Measurements from ENCODE around the gene NTN1. TPM values are rescaled to one million over a fixed set of nuclear protein-coding genes. Genes with fewer than 3 reads are reported as not detected.

The NTN1 gene
- total and polyA plus RNA-seq, 9 donors = 0.28 to 12.5 (median 1.8) TPM

DNA sequence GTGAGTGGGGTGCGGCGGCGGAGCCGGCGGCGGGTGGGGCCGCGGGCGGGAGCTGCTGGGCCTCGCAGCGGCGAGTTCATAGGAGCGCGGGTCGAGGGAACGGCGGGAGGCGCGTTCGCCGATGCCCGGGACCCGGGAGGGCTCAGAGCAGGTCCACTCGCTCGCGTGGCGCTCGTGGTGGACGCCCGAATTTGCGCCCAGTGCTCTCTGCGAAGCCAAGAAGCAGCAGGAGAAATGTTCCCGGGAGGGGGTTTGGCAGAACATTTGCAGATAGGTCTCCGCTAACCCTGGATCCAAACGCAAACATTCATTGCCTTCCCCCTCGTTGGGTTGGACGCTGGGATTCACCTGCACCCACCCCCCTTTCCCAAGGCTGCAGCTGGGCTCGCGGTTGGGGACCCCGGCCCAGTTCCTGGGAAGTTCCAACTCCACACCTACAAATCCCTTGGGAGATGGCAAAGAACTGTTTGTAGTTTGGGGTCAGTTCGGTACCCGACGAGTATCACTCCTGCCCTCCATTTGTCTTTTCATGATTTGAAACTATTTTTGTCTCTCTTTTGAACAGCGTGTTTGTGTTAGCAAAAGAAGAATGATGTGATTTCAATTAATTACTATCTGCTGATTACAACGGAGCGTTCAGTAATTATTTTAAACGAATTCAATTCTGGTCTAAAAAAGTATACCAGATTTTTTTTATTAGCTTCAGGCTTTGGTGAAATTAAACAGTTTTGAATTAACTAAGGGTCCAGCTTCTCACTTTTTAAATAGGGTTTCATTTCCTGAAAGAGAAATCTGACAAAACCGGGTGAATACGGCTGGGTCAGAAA, 2.3 kb downstream of the NTN1 start:
- no peak overlapping the region for H3K27ac ChIP-seq
- WGBS, 3 donors = 21 to 38% (median 37%) methylated on average over 26 to 49 of the region's 49 CpGs
- H3K4me1 ChIP-seq (ENCODE audit: insufficient read depth) = peaks cover 8% of the 10 kb centered on the region
- intact Hi-C loops (cut with DNase I) = no loop called here
- DNase-seq = no peak
- no peaks in the 10 kb centered on the region for H3K36me3 ChIP-seq
- H3K9me3 ChIP-seq = no peaks in the 10 kb centered on the region
- no peaks in the 10 kb centered on the region for H3K27me3 ChIP-seq
- TF ChIP-seq POLR2A (IDR thresholded peaks at IDR 0.05) (no peak), CTCF (IDR thresholded peaks at IDR 0.05) (no peak), EP300 (IDR thresholded peaks at IDR 0.05) (no peak)
- H3K4me3 ChIP-seq = peak overlapping the region; percentile 62

DNA sequence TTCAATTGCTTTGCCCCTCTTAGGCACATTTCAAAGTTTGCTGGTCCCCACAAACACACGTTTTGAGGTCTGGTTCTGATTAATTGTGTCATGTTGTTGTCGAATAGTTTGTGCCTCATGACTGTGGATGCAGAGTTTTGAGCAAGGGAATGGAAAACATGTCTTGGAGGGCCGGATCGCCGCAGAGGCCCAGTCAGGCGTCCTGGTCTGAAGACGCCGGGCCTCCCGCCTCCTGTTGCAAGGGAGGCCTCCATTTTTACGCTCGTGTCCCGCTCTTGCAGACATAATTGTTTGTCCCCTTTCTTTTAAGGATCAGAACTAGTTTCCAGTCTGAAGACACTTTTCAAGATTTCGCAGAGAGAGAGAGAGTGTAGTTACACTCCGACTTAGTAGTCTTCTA, 3.2 kb downstream of the NTN1 start:
- DNase-seq = no peak
- 92 to 94% (median 92%) methylated on average over 14 of the region's 14 CpGs for WGBS, 3 donors
- Histone ChIP-seq H3K36me3 (no peaks in the 10 kb centered on the region), H3K4me1 (ENCODE audit: insufficient read depth) (peaks cover 8% of the 10 kb centered on the region), H3K9me3 (no peaks in the 10 kb centered on the region), H3K27ac (no peak overlapping the region), H3K4me3 (no peak overlapping the region), H3K27me3 (no peaks in the 10 kb centered on the region)
- intact Hi-C loops (cut with DNase I) = no loop called here
- TF ChIP-seq EP300 (IDR thresholded peaks at IDR 0.05) = no peak
- TF ChIP-seq POLR2A (IDR thresholded peaks at IDR 0.05) = no peak
- TF ChIP-seq CTCF (IDR thresholded peaks at IDR 0.05) = no peak

- H3K4me1 ChIP-seq (ENCODE audit: insufficient read depth) = peaks cover 5% of the 10 kb centered on the region
- no peak overlapping the region for H3K27ac ChIP-seq
- no peaks in the 10 kb centered on the region for H3K27me3 ChIP-seq
- intact Hi-C loops (cut with DNase I) = no loop called here
- 80 to 89% (median 82%) methylated on average over 8 of the region's 8 CpGs for whole genome bisulfite sequencing, 3 donors
- H3K9me3 ChIP-seq = no peaks in the 10 kb centered on the region
- no peak for DNase-seq
- no peak for TF ChIP-seq CTCF (IDR thresholded peaks at IDR 0.05)
- no peak for TF ChIP-seq POLR2A (IDR thresholded peaks at IDR 0.05)
- no peaks in the 10 kb centered on the region for H3K36me3 ChIP-seq
- H3K4me3 ChIP-seq = no peak overlapping the region
These were observed 5.4 kb downstream of the NTN1 start for GRCh38 chr17:9026741-9027140.

DNA sequence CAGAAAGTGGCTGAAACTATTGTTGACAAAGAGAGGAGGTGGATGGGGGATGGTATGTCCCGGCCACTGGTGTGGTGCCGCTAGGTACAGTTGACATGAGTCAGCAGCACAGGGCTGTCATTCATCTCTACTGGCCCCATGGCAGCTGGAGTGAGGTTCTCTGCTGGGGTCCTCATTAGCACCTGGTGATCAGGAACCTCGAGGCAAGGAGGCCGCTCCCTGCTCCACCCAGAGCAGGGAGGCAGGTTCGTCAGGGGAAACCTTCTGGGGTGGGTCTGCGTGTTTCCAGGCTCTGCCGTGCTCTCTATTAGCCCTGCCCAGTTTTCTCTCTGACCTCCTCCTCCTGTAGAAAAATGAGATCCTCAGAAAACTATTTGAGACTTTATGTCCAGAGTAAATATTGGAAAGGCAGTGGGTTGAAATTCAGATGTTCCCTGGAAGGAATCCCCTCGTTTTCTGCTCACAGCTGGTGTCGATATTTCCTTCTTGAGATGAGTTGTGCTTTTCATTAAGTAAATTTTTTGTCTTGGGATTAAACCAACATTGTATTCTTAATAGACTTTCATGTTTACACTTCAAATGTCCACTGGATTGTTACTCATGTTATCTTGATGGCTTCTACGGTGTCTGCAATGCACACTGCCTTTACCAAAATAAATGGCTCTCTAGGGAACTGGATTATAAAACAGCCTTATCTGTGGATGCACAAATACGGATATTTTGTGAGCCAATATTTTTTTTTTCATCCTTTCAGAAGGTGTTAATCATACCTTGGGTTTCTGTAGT, 7.1 kb downstream of the NTN1 start:
- WGBS, 3 donors = 53 to 59% (median 57%) methylated on average over 11 of the region's 11 CpGs

More for the DNA sequence above, 7.1 kb downstream of the NTN1 start:
- Histone ChIP-seq H3K9me3 (no peaks in the 10 kb centered on the region), H3K27me3 (no peaks in the 10 kb centered on the region), H3K4me3 (no peak overlapping the region), H3K36me3 (no peaks in the 10 kb centered on the region), H3K27ac (no peak overlapping the region), H3K4me1 (ENCODE audit: insufficient read depth) (no peaks in the 10 kb centered on the region)
- DNase-seq = no peak
- TF ChIP-seq CTCF (IDR thresholded peaks at IDR 0.05) (no peak), EP300 (IDR thresholded peaks at IDR 0.05) (no peak), POLR2A (IDR thresholded peaks at IDR 0.05) (no peak)
- intact Hi-C loops (cut with DNase I) = no loop called here

Measured in ovary (tissue), 9 donors.